Adrenal gland (tissue), 5 donors: ENCODE results near the gene GMDS.

ENCODE experiments used
- CTCF ChIP-seq, 6 experiments: fragments of 450-650 bp in 4 of 6; fragments of 200-600 bp in 2 of 6; sonication (generic) in 1 of 6; IDR thresholded peaks; 1 replicate in 5 of 6; 2 replicates in 1 of 6; pipeline versions ENCODE4 v1.5.1 to v1.8.0; 2016 to 2021; ENCODE audit warnings: antibody characterized with exemption in 6 of 6, mild to moderate bottlenecking in 2 of 6, moderate library complexity in 1 of 6
- POLR2A ChIP-seq, 2 donors: fragments of 450-650 bp; IDR thresholded peaks; one replicate each; pipeline ENCODE4 v1.6.1; 2017; ENCODE audit warnings: antibody characterized with exemption in 2 of 2, mild to moderate bottlenecking in 2 of 2, moderate library complexity in 1 of 2
- donor health status: DM: no; HTN: no; CAD: no.

- no peak for TF ChIP-seq POLR2A (IDR thresholded peaks at IDR 0.05)
- no peak for TF ChIP-seq CTCF (IDR thresholded peaks at IDR 0.05)
Measured at GRCh38 chr6:1747531-1747930, 497.9 kb downstream of the GMDS start.
